Measurements from ENCODE around the gene CPNE4. TPM values are rescaled to one million over a fixed set of nuclear protein-coding genes. Genes with fewer than 3 reads are reported as not detected.
"Not testable (repeated sequence)": the region's sequence is repeated elsewhere in the genome, so short reads cannot be mapped to it uniquely, and the experiment has no call there.

Gene CPNE4
- total RNA-seq, 4 donors from 2014 or later, result 0.17 to 0.52 TPM; not detected in 2

GRCh38 chr3:131491084-131491483 lies 543.7 kb downstream of the CPNE4 start:
- Histone ChIP-seq H3K4me1 (no peaks in the 10 kb centered on the region), H3K27me3 (no peaks in the 10 kb centered on the region), H3K36me3 (peaks cover 24 to 86% (median 47%) of the 10 kb centered on the region in 4 donors), H3K27ac (replicated peaks in 1 of 4) (no peak overlapping the region), H3K4me3 (no peak overlapping the region), H3K9me3 (no peaks in the 10 kb centered on the region)
- TF ChIP-seq CTCF (IDR thresholded peaks at IDR 0.05), result no peak
- 92% methylated on average over 2 of the region's 2 CpGs for WGBS
- intact Hi-C loops (cut with DNase I), result no loop called here
- DNase-seq (ENCODE audit: extremely low spot score), result no peak

GRCh38 chr3:131486545-131486944 lies 548.3 kb downstream of the CPNE4 start:
- peaks cover 10 to 83% (median 34%) of the 10 kb centered on the region in 4 donors for H3K36me3 ChIP-seq
- WGBS, result 90% methylated on average over 3 of the region's 3 CpGs
- H3K27me3 ChIP-seq; intact Hi-C loops (cut with DNase I); H3K4me3 ChIP-seq; DNase-seq (ENCODE audit: extremely low spot score); H3K9me3 ChIP-seq; H3K27ac ChIP-seq (replicated peaks in 1 of 4); H3K4me1 ChIP-seq: not testable (repeated sequence)

- Histone ChIP-seq H3K4me3 (no peak overlapping the region), H3K9me3 (no peaks in the 10 kb centered on the region), H3K4me1 (no peaks in the 10 kb centered on the region), H3K36me3 (peaks cover 10 to 76% (median 37%) of the 10 kb centered on the region in 4 donors), H3K27me3 (no peaks in the 10 kb centered on the region), H3K27ac (replicated peaks in 1 of 4) (no peak overlapping the region)
- 94% methylated on average over 1 of the region's 1 CpG for WGBS
- TF ChIP-seq EP300 (IDR thresholded peaks at IDR 0.05), result no peak
- no peak for DNase-seq (ENCODE audit: extremely low spot score)
- intact Hi-C loops (cut with DNase I), result no loop called here
Measured at GRCh38 chr3:131485119-131485518, 549.7 kb downstream of the CPNE4 start.

- Histone ChIP-seq H3K9me3 (no peaks in the 10 kb centered on the region), H3K4me3 (no peak overlapping the region), H3K36me3 (peaks cover 10 to 74% (median 34%) of the 10 kb centered on the region in 4 donors), H3K4me1 (no peaks in the 10 kb centered on the region), H3K27me3 (no peaks in the 10 kb centered on the region), H3K27ac (replicated peaks in 1 of 4) (no peak overlapping the region)
- intact Hi-C loops (cut with DNase I), result no loop called here
- WGBS, result 93% methylated on average over 4 of the region's 4 CpGs
- TF ChIP-seq POLR2AphosphoS5 (IDR thresholded peaks at IDR 0.05) (no peak), CTCF (IDR thresholded peaks at IDR 0.05) (no peak), POLR2A (IDR thresholded peaks at IDR 0.05; ENCODE audit: low read depth) (no peak)
- no peak for DNase-seq (ENCODE audit: extremely low spot score)
Measured at GRCh38 chr3:131484496-131485111, 550.2 kb downstream of the CPNE4 start.

Small RNA genes within 50 kb of the gene (small RNA-seq; reads per million reads assigned to genes)
- gene AC107027.2, result 0 reads per million in 3 donors
- 0 reads per million in 3 donors for gene MIR5704
